ENCODE results near the gene CNEP1R1. TPM values are rescaled to one million over a fixed set of nuclear protein-coding genes. Genes with fewer than 3 reads are reported as not detected.

The CNEP1R1 gene
- total RNA-seq, 4 donors from 2014 or later: 12.4 to 25.6 (median 15.1) TPM

DNA sequence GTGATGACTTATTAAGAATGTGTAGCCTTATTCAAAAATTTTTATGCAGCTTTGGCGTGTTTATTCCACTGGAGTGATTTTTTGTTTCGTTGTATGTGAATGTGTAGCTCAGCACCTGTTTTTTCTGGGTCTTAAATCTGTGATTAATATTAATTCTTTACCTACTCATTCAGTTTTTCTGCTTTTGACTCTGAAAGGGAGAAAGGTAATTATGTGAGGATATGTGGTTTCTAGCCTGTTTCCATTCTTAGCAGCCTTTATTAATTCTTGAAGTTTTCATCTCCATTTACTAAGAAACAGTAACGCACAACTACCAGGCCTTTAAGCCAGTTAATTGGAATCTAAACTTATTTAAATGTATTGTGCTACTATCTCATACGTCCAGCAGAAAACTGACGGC, 47.7 kb downstream of the CNEP1R1 start:
- H3K4me1 ChIP-seq: peaks cover 0 to 6% (median under 1%) of the 10 kb centered on the region in 4 donors
- no peak for DNase-seq
- H3K9me3 ChIP-seq: no peaks in the 10 kb centered on the region
- TF ChIP-seq, protein P1, sequence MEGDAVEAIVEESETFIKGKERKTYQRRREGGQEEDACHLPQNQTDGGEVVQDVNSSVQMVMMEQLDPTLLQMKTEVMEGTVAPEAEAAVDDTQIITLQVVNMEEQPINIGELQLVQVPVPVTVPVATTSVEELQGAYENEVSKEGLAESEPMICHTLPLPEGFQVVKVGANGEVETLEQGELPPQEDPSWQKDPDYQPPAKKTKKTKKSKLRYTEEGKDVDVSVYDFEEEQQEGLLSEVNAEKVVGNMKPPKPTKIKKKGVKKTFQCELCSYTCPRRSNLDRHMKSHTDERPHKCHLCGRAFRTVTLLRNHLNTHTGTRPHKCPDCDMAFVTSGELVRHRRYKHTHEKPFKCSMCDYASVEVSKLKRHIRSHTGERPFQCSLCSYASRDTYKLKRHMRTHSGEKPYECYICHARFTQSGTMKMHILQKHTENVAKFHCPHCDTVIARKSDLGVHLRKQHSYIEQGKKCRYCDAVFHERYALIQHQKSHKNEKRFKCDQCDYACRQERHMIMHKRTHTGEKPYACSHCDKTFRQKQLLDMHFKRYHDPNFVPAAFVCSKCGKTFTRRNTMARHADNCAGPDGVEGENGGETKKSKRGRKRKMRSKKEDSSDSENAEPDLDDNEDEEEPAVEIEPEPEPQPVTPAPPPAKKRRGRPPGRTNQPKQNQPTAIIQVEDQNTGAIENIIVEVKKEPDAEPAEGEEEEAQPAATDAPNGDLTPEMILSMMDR (IDR thresholded peaks at IDR 0.05): no peak
- TF ChIP-seq POLR2A (IDR thresholded peaks at IDR 0.05): no peak
- no peak overlapping the region for H3K27ac ChIP-seq
- no peaks in the 10 kb centered on the region for H3K27me3 ChIP-seq
- H3K36me3 ChIP-seq: peaks cover 0 to 42% (median 0%) of the 10 kb centered on the region in 3 donors
- no peak overlapping the region for H3K4me3 ChIP-seq

DNA sequence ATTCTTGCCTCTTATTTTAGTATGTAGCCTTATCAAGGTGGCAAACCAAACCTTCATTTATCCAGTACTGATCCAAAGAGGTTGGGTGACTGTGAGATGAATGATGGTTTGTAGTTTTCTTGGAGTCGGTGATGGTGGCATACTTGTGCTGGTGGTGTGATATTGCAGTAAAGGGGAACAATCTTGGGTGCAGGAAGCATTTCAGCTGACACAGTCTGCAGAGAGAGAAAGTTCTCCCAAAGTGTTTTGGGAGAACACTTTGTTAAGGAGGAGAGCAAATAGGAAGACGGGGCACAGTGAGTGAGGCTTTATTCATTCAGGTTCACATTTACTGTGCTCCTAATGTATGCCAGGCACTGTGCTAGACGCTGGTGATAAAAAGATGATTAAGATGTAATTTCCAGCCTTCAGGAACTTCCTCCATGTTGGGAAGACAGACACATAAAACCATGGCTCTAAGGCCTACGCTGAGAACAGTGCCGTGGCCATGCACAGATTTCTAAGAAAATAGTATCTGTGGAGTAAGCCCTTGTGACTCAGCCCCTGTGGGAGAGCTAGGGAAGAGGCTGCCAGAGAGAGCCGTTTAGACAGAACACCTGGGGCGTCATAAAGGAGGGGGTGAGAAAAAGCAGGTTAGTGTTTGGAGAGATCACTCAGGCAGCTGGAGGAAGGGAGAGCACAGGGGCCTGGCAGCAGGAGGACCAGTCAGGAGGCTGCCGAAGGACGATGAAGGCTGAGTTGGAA, 54.5 kb downstream of the CNEP1R1 start:
- H3K4me3 ChIP-seq: no peak overlapping the region
- H3K9me3 ChIP-seq: no peaks in the 10 kb centered on the region
- peaks cover 0 to 48% (median 0%) of the 10 kb centered on the region in 3 donors for H3K36me3 ChIP-seq
- H3K4me1 ChIP-seq: no peaks in the 10 kb centered on the region
- H3K27me3 ChIP-seq: no peaks in the 10 kb centered on the region
- DNase-seq: no peak
- no peak overlapping the region for H3K27ac ChIP-seq
- TF ChIP-seq, protein P1 (IDR thresholded peaks at IDR 0.05): no peak
- TF ChIP-seq POLR2A (IDR thresholded peaks at IDR 0.05): no peak

DNA sequence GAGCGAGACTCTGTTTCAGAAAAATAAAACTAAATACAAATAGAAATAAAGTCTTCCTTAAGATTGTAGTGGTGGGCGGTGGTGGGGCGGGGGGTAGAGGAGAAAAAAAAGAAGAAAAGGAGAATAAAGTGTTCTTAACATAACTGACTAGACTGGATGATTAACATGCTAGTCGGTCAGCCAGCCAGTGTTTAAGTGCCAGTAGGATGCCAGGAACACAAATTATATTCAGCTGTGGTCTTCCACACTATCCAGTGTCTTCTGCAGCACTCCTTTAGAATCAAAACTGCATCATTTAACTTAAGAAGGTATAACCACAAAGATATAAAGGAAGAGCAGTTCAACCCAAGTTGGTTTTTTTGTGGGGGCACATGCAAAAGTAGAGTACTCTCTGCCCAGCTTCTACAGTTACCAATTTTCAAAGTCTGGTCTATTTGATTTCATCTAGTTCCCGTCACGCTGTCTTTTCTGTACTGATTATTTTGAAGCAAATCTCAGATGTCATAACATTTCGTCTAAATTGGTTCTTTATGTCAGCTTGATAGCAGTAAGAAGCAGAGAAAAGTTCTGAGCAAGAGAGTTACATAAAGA, 56.5 kb downstream of the CNEP1R1 start:
- no peak for DNase-seq
- H3K4me3 ChIP-seq: no peak overlapping the region

GRCh38 chr16:50083996-50084395, 59.0 kb downstream of the CNEP1R1 start:
- DNase-seq: no peak
- TF ChIP-seq, protein P1 (IDR thresholded peaks at IDR 0.05): no peak
- no peak for TF ChIP-seq POLR2A (IDR thresholded peaks at IDR 0.05)
- H3K27ac ChIP-seq: no peak overlapping the region
- H3K27me3 ChIP-seq: no peaks in the 10 kb centered on the region
- no peaks in the 10 kb centered on the region for H3K9me3 ChIP-seq
- H3K4me1 ChIP-seq: no peaks in the 10 kb centered on the region
- no peak overlapping the region for H3K4me3 ChIP-seq
- H3K36me3 ChIP-seq: peaks cover 0 to 62% (median 0%) of the 10 kb centered on the region in 3 donors

More for the DNA sequence above, 56.5 kb downstream of the CNEP1R1 start:
- no peak overlapping the region for H3K27ac ChIP-seq
- H3K27me3 ChIP-seq: no peaks in the 10 kb centered on the region
- H3K4me1 ChIP-seq: no peaks in the 10 kb centered on the region
- peaks cover 0 to 59% (median 0%) of the 10 kb centered on the region in 3 donors for H3K36me3 ChIP-seq
- no peaks in the 10 kb centered on the region for H3K9me3 ChIP-seq
- no peak for TF ChIP-seq POLR2A (IDR thresholded peaks at IDR 0.05)
- TF ChIP-seq, protein P1 (IDR thresholded peaks at IDR 0.05): no peak

GRCh38 chr16:50086176-50086575, 61.2 kb downstream of the CNEP1R1 start:
- no peak for DNase-seq
- Histone ChIP-seq H3K27ac (no peak overlapping the region), H3K4me3 (no peak overlapping the region), H3K4me1 (no peaks in the 10 kb centered on the region), H3K36me3 (peaks cover 0 to 56% (median 0%) of the 10 kb centered on the region in 3 donors), H3K27me3 (no peaks in the 10 kb centered on the region), H3K9me3 (no peaks in the 10 kb centered on the region)
- TF ChIP-seq, protein P1 (IDR thresholded peaks at IDR 0.05): no peak
- no peak for TF ChIP-seq POLR2A (IDR thresholded peaks at IDR 0.05)

Small RNA genes within 50 kb of the gene (small RNA-seq; reads per million reads assigned to genes)
- 0 reads per million in 2 donors for gene RF00017

Other genes starting within 250 kb of the CNEP1R1 start
- 10 to 100 TPM in 1 of 4 donors, 1 to 10 TPM in 3; 1.4 to 20.6 (median 4.7) TPM for gene ZNF423, start 169.1 kb upstream of the CNEP1R1 start, total RNA-seq
- gene HEATR3, start 40.7 kb downstream of the CNEP1R1 start, total RNA-seq: 10 to 100 TPM; 22.4 to 39.7 (median 29.6) TPM
- gene TENT4B, start 128.1 kb downstream of the CNEP1R1 start, total RNA-seq: 10 to 100 TPM; 10.7 to 30.5 (median 24.7) TPM
- 10 to 100 TPM in 3 of 4 donors, 1 to 10 TPM in 1; 6.5 to 67.7 (median 21.5) TPM for gene ADCY7, start 241.3 kb downstream of the CNEP1R1 start, total RNA-seq